MM.1S (cell line): ENCODE results near the gene TRIM5.
"Not testable (repeated sequence)": the region's sequence is repeated elsewhere in the genome, so short reads cannot be mapped to it uniquely, and the experiment has no call there.

ENCODE experiments used
- DNase-seq: peaks from one replicate; pipeline ENCODE4 v3.0.0-alpha.2; 2015
- H2AFZ ChIP-seq: fragments of 300-600 bp; sonication (generic); 2 replicates; pipeline ENCODE4 v1.6.0; 2016; ENCODE audit warnings: antibody characterized with exemption, low read length
- H3F3A ChIP-seq: fragments of 300-600 bp; sonication (generic); 2 replicates; pipeline ENCODE4 v1.6.1; 2016; ENCODE audit warnings: mild to moderate bottlenecking, antibody characterized with exemption, low read length, moderate library complexity, mixed read lengths; ENCODE audit not compliant: insufficient read depth
- H3K27ac ChIP-seq: fragments of 300-600 bp; sonication (generic); 2 replicates; pipeline ENCODE4 v1.5.1; 2016; ENCODE audit warnings: mild to moderate bottlenecking, low read length
- H3K27me3 ChIP-seq: fragments of 300-600 bp; sonication (generic); replicated peaks from 2 replicates; pipeline ENCODE4 v1.6.0; 2016; ENCODE audit warnings: low read length; ENCODE audit not compliant: insufficient read depth
- H3K36me3 ChIP-seq: fragments of 300-600 bp; sonication (generic); replicated peaks from 2 replicates; pipeline ENCODE4 v1.6.1; 2016; ENCODE audit warnings: mild to moderate bottlenecking, low read length, mixed read lengths; ENCODE audit not compliant: insufficient read depth
- H3K4me1 ChIP-seq: fragments of 300-600 bp; sonication (generic); 2 replicates; pipeline ENCODE4 v1.6.1; 2016; ENCODE audit warnings: low read length, mixed read lengths
- H3K4me2 ChIP-seq: fragments of 300-600 bp; sonication (generic); 2 replicates; pipeline ENCODE4 v1.6.0; 2016; ENCODE audit warnings: low read depth, low read length
- H3K4me3 ChIP-seq: fragments of 300-600 bp; sonication (generic); 2 replicates; pipeline ENCODE4 v1.5.1; 2016; ENCODE audit warnings: low read length, mixed read lengths
- H3K79me2 ChIP-seq: fragments of 300-600 bp; sonication (generic); 2 replicates; pipeline ENCODE4 v1.6.1; 2016; ENCODE audit warnings: mixed run types, low read length, mixed read lengths
- H3K9ac ChIP-seq: fragments of 300-600 bp; sonication (generic); 2 replicates; pipeline ENCODE4 v1.6.1; 2016; ENCODE audit warnings: low read length, mixed read lengths
- H3K9me2 ChIP-seq: fragments of 300-600 bp; sonication (generic); replicated peaks from 2 replicates; pipeline ENCODE4 v1.6.1; 2016; ENCODE audit warnings: mild to moderate bottlenecking, low read length, mixed read lengths; ENCODE audit not compliant: insufficient read depth
- H3K9me3 ChIP-seq: fragments of 300-600 bp; sonication (generic); replicated peaks from 2 replicates; pipeline ENCODE4 v1.6.1; 2016; ENCODE audit warnings: mild to moderate bottlenecking, low read length, mixed read lengths; ENCODE audit not compliant: insufficient read depth
- H4K20me1 ChIP-seq: fragments of 300-600 bp; sonication (generic); 2 replicates; pipeline ENCODE4 v1.6.1; 2016; ENCODE audit warnings: mild to moderate bottlenecking, low read length, moderate library complexity, mixed read lengths; ENCODE audit not compliant: insufficient read depth
- EZH2 ChIP-seq: fragments of 300-600 bp; sonication (generic); optimal IDR thresholded peaks from 2 replicates; pipeline ENCODE3; 2017; ENCODE audit warnings: low read depth, mild to moderate bottlenecking, antibody characterized with exemption, low read length, mixed read lengths
- EZH2phosphoT487 ChIP-seq: fragments of 300-600 bp; sonication (generic); IDR thresholded peaks from 2 replicates; pipeline ENCODE4 v1.6.1; 2018; ENCODE audit warnings: antibody characterized with exemption, low read length
- TF ChIP-seq, protein P1 (sequence below): fragments of 300-600 bp; sonication (generic); IDR thresholded peaks from 2 replicates; pipeline ENCODE4 v1.5.1; 2016; ENCODE audit warnings: antibody characterized with exemption, low read length, mixed read lengths

TRIM5 gene

DNA sequence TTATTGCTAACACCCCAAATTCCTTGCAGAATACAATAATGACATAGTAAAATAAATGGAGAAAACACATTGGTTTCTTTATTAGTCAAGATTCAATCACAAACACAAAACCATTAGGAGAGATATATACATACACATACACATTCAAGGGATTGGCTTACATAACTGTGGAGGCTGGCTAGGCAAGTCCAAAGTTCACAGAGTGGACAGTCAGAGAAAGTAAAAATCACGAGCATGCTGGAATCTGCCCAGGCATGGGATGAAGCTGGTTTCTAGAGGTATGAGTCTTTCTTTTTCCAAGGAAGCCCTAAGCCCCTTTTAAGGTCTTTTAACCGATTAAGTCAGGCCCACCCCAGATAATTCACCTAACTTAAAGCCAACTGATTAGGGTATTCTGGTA lies 37.7 kb upstream of the TRIM5 start:
- H2AFZ ChIP-seq, result no peak overlapping the region
- H4K20me1 ChIP-seq, result no peaks in the 10 kb centered on the region
- no peaks in the 10 kb centered on the region for H3K9me2 ChIP-seq
- H3K4me2 ChIP-seq, result no peak overlapping the region
- H3K9ac ChIP-seq, result no peak overlapping the region
- TF ChIP-seq, protein P1, sequence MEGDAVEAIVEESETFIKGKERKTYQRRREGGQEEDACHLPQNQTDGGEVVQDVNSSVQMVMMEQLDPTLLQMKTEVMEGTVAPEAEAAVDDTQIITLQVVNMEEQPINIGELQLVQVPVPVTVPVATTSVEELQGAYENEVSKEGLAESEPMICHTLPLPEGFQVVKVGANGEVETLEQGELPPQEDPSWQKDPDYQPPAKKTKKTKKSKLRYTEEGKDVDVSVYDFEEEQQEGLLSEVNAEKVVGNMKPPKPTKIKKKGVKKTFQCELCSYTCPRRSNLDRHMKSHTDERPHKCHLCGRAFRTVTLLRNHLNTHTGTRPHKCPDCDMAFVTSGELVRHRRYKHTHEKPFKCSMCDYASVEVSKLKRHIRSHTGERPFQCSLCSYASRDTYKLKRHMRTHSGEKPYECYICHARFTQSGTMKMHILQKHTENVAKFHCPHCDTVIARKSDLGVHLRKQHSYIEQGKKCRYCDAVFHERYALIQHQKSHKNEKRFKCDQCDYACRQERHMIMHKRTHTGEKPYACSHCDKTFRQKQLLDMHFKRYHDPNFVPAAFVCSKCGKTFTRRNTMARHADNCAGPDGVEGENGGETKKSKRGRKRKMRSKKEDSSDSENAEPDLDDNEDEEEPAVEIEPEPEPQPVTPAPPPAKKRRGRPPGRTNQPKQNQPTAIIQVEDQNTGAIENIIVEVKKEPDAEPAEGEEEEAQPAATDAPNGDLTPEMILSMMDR, result no peak
- TF ChIP-seq EZH2 (no peak), EZH2phosphoT487 (no peak)
- no peaks in the 10 kb centered on the region for H3K4me1 ChIP-seq
- no peaks in the 10 kb centered on the region for H3K36me3 ChIP-seq
- H3K27ac ChIP-seq, result no peak overlapping the region
- no peaks in the 10 kb centered on the region for H3F3A ChIP-seq
- H3K9me3 ChIP-seq, result no peaks in the 10 kb centered on the region
- no peak for DNase-seq
- no peaks in the 10 kb centered on the region for H3K27me3 ChIP-seq
- H3K4me3 ChIP-seq, result no peak overlapping the region
- H3K79me2 ChIP-seq, result no peaks in the 10 kb centered on the region

DNA sequence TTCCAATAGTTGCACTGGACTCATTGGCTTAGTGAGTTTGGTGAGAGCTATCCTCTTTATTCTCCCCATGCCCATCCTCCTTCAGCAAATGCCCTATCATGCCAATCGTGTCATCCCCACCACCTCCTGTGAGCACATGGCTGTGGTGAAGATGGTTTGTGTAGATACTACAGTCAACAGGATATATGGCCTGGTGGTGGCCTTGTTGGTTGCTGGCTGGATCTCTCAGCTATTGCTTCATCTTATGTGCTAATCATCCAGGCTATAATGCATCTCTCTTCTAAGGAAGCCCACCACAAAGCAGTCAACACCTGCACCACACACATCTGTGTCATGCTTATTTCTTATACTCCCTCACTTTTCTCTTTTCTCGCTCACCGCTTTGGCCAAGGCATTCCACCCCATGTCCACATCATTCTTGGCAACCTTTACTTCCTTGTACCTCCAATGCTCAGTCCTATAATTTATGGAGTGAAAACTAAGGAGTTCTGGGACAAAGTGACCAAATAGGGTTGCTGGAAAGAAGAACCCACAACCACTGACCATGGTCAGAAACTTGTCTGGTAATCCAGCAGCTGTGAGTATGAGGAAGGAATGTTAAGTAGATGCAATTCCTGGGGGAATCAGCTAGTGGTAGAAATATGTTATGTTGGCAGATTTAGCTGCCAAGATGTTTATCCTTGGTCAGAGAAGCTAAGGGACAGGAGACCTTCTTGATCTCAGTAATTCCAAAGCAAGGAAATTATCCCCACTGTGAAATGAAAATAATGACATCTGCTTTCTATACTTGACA lies 35.0 kb upstream of the TRIM5 start:
- Histone ChIP-seq H2AFZ (no peak overlapping the region), H3K36me3 (no peaks in the 10 kb centered on the region), H3K4me2 (no peak overlapping the region), H3K9me2 (no peaks in the 10 kb centered on the region), H3K27me3 (no peaks in the 10 kb centered on the region), H4K20me1 (no peaks in the 10 kb centered on the region), H3F3A (no peaks in the 10 kb centered on the region), H3K9me3 (no peaks in the 10 kb centered on the region), H3K79me2 (no peaks in the 10 kb centered on the region), H3K4me1 (no peaks in the 10 kb centered on the region), H3K27ac (no peak overlapping the region), H3K9ac (no peak overlapping the region), H3K4me3 (no peak overlapping the region)
- DNase-seq, result no peak
- TF ChIP-seq EZH2, result no peak

DNA sequence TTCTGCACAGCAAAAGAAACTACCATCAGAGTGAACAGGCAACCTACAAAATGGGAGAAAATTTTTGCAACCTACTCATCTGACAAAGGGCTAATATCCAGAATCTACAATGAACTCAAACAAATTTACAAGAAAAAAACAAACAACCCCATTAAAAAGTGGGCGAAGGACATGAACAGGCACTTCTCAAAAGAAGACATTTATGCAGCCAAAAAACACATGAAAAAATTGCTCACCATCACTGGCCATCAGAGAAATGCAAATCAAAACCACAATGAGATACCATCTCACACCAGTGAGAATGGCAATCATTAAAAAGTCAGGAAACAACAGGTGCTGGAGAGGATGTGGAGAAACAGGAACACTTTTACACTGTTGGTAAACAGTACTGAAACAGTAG lies 31.6 kb upstream of the TRIM5 start:
- not testable (repeated sequence) for H2AFZ ChIP-seq, H4K20me1 ChIP-seq, H3K36me3 ChIP-seq, H3K9me2 ChIP-seq, H3K9me3 ChIP-seq, H3K4me1 ChIP-seq, H3K79me2 ChIP-seq, H3K4me3 ChIP-seq, H3K4me2 ChIP-seq, H3K27me3 ChIP-seq, H3K9ac ChIP-seq, DNase-seq, H3K27ac ChIP-seq, H3F3A ChIP-seq

DNA sequence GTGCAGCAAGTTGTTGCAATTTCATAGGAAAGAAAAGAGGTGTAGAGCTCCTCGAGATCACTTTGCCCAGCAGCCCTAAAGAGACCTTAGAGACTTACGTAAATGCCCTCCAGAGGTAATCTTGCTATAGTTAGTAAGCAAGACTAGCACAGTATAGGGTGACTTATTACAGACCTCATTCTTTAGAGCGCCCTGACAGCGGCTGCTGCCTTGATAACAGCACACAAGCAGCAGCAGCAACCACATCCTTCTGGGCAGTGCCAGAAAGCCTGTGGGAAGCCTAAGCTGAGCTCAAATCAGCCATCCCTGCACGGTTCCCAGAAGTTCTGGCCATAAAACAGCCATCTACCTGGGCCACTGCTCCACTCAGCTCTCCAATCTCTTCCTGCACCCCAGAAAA lies 28.8 kb upstream of the TRIM5 start:
- Histone ChIP-seq H3K36me3 (no peaks in the 10 kb centered on the region), H3K9me3 (no peaks in the 10 kb centered on the region), H3K4me1 (no peaks in the 10 kb centered on the region), H3K9me2 (no peaks in the 10 kb centered on the region), H4K20me1 (no peaks in the 10 kb centered on the region), H3K27ac (no peak overlapping the region), H3K4me2 (no peak overlapping the region), H3K4me3 (no peak overlapping the region), H3K79me2 (no peaks in the 10 kb centered on the region), H3K9ac (no peak overlapping the region), H3K27me3 (no peaks in the 10 kb centered on the region), H3F3A (no peaks in the 10 kb centered on the region), H2AFZ (no peak overlapping the region)
- TF ChIP-seq, protein P1, result no peak
- TF ChIP-seq EZH2 (no peak), EZH2phosphoT487 (no peak)
- DNase-seq, result no peak
